Daoy (cell line): ENCODE measurements around the gene ATP6V0A1. TPM values are rescaled to one million over a fixed set of nuclear protein-coding genes. Genes with fewer than 3 reads are reported as not detected.
A peak's percentile ranks its signal among the peaks of the same experiment; 100 is the strongest.
"Not testable (repeated sequence)": the region's sequence is repeated elsewhere in the genome, so short reads cannot be mapped to it uniquely, and the experiment has no call there.

Experiments used
- DNase-seq: peaks from one replicate; pipeline ENCODE4 v3.0.0-alpha.2; 2015; ENCODE audit warnings: low read depth
- total RNA-seq: library from RNA; depleted of rRNA; stranded (reverse); fragments of >200 nt; shearing (Covaris generic); gene quantifications from 2 replicates; pipeline ENCODE4 v1.2.3, GENCODE V29; 2014; rRNA removed

ATP6V0A1 gene
- 12.6 and 16.6 TPM in 2 replicates for total RNA-seq

DNA sequence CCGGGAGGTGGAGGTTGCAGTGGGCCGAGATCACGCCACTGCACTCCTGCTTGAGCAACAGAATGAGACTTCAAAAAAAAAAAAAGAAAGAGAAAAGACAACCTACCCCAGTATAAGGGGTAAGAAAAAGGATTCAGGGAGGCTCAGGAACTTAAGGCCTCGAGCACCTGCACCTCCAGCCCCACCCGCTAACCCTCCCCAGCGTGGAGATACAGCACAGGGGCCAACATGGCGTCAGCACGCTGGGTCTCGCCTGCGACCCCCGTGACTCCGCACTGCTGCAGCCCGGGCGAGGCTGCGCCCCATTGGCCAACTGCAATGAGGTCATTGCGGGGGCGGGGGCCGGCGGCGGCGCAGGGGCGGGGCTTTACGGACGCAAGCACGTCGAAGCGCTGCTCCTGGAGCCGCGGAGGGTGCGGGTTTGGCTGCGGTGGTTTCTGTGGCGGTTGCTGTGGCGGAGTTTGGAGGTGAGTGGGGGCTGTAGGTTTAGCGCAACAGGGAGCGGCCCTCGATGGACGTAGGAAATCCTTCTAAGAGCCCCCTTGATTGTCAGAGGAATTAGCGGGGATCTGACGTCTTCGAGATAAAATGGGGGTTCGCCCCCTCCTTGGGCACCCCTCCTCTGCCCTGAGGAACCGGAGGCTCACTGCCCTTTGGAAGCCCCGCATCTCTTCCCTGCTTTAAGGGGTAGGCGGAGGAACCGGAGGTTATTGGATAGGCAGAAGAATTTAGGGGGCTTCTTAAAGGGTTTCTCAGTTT lies at the start of gene ATP6V0A1:
Gene ATP6V0A1, plus strand, starts transcription at position 382 of the 759 bp plus-strand sequence. CDS start 2,017 bp downstream, outside the sequence.
- peak; percentile 87 for DNase-seq

GRCh38 chr17:42409523-42410318 lies 49.0 kb upstream of the ATP6V0A1 start:
- DNase-seq, result peak; percentile 80

GRCh38 chr17:42410319-42410685 lies 48.4 kb upstream of the ATP6V0A1 start:
- no peak for DNase-seq

- DNase-seq, result no peak
Measured at GRCh38 chr17:42411361-42411760, 47.3 kb upstream of the ATP6V0A1 start.

GRCh38 chr17:42411905-42412679 lies 46.6 kb upstream of the ATP6V0A1 start:
- no peak for DNase-seq

GRCh38 chr17:42413464-42414040 lies 45.1 kb upstream of the ATP6V0A1 start:
- DNase-seq, result no peak

GRCh38 chr17:42414704-42415409 lies 43.8 kb upstream of the ATP6V0A1 start:
- DNase-seq, result no peak

- not testable (repeated sequence) for DNase-seq
Measured at GRCh38 chr17:42417981-42418380, 40.7 kb upstream of the ATP6V0A1 start.

DNA sequence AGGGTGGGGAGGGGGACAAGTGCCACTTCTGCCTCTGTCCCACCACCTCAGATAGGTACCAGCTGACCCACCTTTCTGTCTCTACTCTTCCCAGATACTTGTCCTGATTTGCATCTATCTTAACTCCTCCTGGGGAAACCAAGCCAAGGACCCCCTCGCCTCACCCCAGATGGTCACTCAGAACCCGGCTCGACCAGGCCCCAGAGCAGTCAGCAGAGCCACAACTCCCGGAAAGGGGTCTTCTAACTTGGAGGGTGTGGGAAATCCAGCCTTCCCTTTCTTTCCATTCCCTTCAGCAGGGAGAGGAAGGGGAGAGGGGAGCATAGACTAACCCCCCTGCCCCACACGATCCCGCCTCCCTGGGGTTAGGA lies 37.6 kb upstream of the ATP6V0A1 start:
- no peak for DNase-seq

DNA sequence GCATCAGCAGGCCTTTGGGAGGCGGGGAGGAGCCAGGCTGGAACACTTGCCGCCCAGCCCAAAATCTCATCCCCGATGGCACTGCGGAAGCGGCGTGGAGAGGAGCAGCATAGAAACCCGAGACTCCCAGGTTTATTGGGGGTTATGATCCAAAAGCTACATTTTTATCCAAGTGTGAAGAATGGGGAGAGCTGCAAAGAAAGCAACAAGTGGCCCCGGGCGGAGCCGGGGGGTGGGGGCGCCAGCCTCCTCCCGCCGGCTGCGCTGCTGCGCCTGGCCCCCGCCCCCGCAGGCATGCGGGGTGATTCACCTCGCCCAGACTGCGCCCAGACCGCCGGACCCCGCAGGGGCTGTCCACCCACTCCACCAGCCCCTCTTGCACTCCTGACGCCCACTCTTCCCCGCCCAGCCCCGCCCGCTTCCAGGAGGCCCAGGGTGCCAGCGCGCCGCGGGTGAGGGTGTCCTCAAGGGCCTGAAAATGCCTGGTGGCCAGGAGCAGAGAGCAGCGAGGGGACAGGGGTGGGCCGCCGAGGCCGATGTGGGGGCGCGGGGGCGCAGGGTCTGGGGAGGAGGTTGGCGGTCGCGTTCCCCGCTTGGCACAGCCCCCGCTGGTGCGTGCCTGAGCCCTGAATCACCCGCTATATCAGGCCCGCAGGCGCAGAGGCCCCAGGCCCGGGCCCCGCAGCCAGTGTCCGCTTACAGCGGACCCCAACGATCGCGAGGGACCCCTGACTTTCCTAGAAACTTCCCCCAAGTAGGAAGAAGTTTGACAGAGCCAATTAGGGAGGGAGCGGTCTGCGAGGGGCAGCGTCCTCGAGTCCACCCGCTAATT lies 37.0 kb upstream of the ATP6V0A1 start:
- DNase-seq, result peak; percentile 79

GRCh38 chr17:42422412-42422957 lies 36.2 kb upstream of the ATP6V0A1 start:
- peak; percentile 51 for DNase-seq

- DNase-seq, result peak; percentile 97
Measured at GRCh38 chr17:42422958-42423712, 35.5 kb upstream of the ATP6V0A1 start, which contains the start of gene CAVIN1. CAVIN1 (minus strand) TSS chr17:42423256; CDS start chr17:42423097, 159 bp downstream.

DNA sequence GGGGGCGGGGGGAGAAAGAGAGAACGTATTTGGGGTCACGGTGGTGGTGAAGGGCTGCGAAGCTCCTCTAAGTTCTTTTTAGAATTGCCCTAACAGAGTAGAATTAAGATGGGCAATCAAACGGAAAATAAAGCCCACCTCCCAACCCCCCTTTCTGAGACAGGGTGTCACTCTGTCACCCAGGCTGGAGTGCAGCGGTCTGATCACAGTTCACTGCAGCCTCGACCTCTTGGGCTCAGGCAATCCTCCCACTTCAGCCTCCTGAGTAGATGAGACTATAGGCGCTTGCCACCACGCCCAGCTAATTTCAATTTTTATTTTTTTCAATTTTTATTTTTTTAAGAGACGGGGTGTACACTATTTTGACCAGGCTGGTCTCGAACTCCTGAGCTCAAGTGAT lies 34.9 kb upstream of the ATP6V0A1 start:
- no peak for DNase-seq

- DNase-seq, result peak; percentile 65
Measured at GRCh38 chr17:42424991-42425610, 33.6 kb upstream of the ATP6V0A1 start.

DNA sequence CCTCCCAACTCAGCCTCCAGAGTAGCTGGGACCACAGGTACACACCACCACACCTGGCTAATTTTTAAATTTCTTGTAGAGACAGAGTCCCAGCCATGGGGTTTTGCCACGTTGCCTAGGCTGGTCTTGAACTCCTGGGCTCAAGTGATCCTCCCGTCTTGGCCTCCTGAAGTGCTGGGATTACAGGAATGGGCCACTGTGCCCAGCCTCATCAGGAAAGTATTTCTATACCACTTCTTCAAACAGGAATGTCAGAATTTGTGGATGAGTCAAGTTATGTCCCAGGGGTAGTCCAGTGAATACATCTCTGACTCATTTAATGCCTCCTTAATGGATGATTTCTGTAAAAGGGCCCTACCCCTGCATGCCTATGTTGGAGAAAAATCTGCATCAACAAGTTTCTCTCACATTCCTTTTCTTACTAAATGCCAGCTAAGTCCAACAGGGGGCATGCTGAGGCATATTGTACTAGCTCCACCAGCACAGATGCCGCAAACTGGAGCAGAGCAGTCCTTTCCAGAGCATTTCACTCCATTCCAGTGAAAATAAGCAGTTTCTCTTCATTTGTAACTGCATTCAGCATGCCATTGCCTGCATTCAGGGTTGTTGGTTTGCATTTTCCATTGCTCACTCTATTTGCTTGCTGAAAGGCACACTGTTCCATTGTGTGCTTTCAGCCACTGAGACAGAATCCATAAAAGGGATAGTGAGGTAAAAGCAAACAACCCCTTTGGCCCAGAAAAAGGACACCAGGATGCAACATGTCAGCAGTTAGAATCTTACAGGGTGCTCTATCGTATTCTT lies 30.3 kb upstream of the ATP6V0A1 start:
- DNase-seq, result peak; percentile 86

GRCh38 chr17:42429726-42430447 lies 28.8 kb upstream of the ATP6V0A1 start:
- DNase-seq, result no peak

DNA sequence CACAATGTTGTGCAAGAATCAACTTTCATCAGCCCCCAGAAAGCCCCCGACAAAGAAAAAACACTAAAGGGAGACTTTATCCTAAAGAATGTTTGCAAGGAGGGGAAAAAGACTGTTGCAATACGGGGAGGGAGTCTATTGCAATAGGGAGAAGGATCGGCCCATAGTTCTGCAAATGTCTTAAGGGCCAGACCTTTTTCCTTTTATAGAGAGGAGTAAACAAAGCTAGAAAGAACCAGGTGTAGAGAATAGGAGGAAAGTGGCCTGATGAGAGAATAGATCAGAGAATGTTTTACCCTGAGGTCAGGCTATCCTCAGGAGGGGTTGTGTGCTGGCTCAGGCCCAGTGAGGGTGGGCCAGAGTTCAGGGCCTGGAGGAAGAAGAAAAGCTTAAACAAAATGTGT lies 26.9 kb upstream of the ATP6V0A1 start:
- DNase-seq, result no peak
